GM12878 (cell line): Measurements from ENCODE around the gene PGRMC2. TPM values are rescaled to one million over a fixed set of nuclear protein-coding genes. Genes with fewer than 3 reads are reported as not detected.
A peak's percentile ranks its signal among the peaks of the same experiment; 100 is the strongest.

Experiments used
- ATAC-seq: fragments of 200-7000 bp; cut with Tn5 transposase; 3 replicates; pipeline ENCODE4 v1.9.1; 2020; ENCODE audit warnings: mild to moderate bottlenecking, moderate library complexity
- BruUV-seq: library from RNA; stranded (reverse); fragments of 400-500 nt; replicated peaks from 2 replicates; lab custom pipeline; 2021; lab: Mats Ljungman, UMichigan
- CTCF ChIA-PET: fragments of 300-600 bp; sonication (Branson Sonifier 250); formaldehyde crosslinking; extraction: SDS; loops from one replicate; lab custom pipeline; 2021; ENCODE audit warnings: inconsistent platforms; lab: Yijun Ruan, JAX
- POLR2A ChIA-PET: fragments of 350-600 bp; formaldehyde crosslinking; extraction: SDS; loops from one replicate; lab custom pipeline; 2021; ENCODE audit warnings: inconsistent platforms; lab: Charles Lee
- RAD21 ChIA-PET: fragments of 300-600 bp; sonication (Branson Sonifier 250); formaldehyde crosslinking; loops from one replicate; lab custom pipeline; 2023; ENCODE audit warnings: antibody characterized with exemption; ENCODE audit not compliant: unreplicated experiment; lab: Charles Lee
- SMC1A ChIA-PET: fragments of 300-600 bp; sonication (Branson Sonifier 250); formaldehyde crosslinking; loops from one replicate; lab custom pipeline; 2023; ENCODE audit not compliant: unreplicated experiment, uncharacterized antibody; lab: Charles Lee
- DNase-seq: peaks from one replicate; pipeline ENCODE4 v3.0.0-alpha.2; 2011; ENCODE audit warnings: low read depth, low spot score
- FAIRE-seq: peaks from 3 replicates; lab custom pipeline; 2011; peaks lifted over from hg19 to GRCh38; lab: Jason Lieb, UNC
- H2AFZ ChIP-seq: 2 replicates; pipeline ENCODE4 v1.6.0; 2011; ENCODE audit warnings: low read depth, low read length, control low read depth; ENCODE audit not compliant: control insufficient read depth
- H3K27ac ChIP-seq: 2 replicates; pipeline ENCODE4 v1.5.1; 2011; ENCODE audit warnings: control low read depth; ENCODE audit not compliant: control insufficient read depth, insufficient read depth
- H3K27me3 ChIP-seq, 2 experiments: replicated peaks in 1 of 2; 2 replicates each; pipeline versions ENCODE4 v1.6.0 to v1.6.1; 2011; ENCODE audit warnings: low read length in 1 of 2; ENCODE audit not compliant: control insufficient read depth in 2 of 2, insufficient read depth in 2 of 2
- H3K36me3 ChIP-seq, 2 experiments: 2 replicates each; pipeline ENCODE4 v1.5.1; 2011; ENCODE audit warnings: low read length in 1 of 2; ENCODE audit not compliant: control insufficient read depth in 2 of 2, insufficient read depth in 2 of 2
- H3K4me1 ChIP-seq: 2 replicates; pipeline ENCODE4 v1.6.1; 2011; ENCODE audit warnings: mild to moderate bottlenecking, low read length, moderate library complexity, mixed read lengths; ENCODE audit not compliant: control insufficient read depth, insufficient read depth
- H3K4me2 ChIP-seq: 2 replicates; pipeline ENCODE4 v1.6.0; 2011; ENCODE audit warnings: control low read depth; ENCODE audit not compliant: control insufficient read depth, insufficient read depth
- H3K4me3 ChIP-seq: fragments of 200-600 bp; sonication (generic); 2 replicates; pipeline ENCODE4 v1.5.1; 2016
- H3K79me2 ChIP-seq: 2 replicates; pipeline ENCODE4 v1.6.0; 2011; ENCODE audit warnings: low read length; ENCODE audit not compliant: control insufficient read depth, insufficient read depth
- H3K9ac ChIP-seq: 2 replicates; pipeline ENCODE4 v1.8.0; 2011; ENCODE audit warnings: low read length, control low read depth, mixed read lengths; ENCODE audit not compliant: control insufficient read depth, insufficient read depth
- H3K9me3 ChIP-seq: replicated peaks from 3 replicates; pipeline ENCODE4 v1.5.1; 2011; ENCODE audit warnings: mild to moderate bottlenecking, low read length; ENCODE audit not compliant: control insufficient read depth, insufficient read depth
- H4K20me1 ChIP-seq: 2 replicates; pipeline ENCODE4 v1.6.0; 2011; ENCODE audit not compliant: control insufficient read depth, insufficient read depth
- HDAC6 ChIP-seq: fragments of 200-600 bp; sonication (generic); IDR thresholded peaks from one replicate; pipeline ENCODE4 v1.8.0; 2017; ENCODE audit warnings: antibody characterized with exemption; ENCODE audit not compliant: unreplicated experiment
- MXI1 ChIP-seq: fragments of 150-350 bp; IDR thresholded peaks from 2 replicates; pipeline ENCODE4 v1.6.1; 2011; ENCODE audit warnings: low read depth, mild to moderate bottlenecking, inconsistent platforms, low read length, improper control_type of control experiment
- RBBP5 ChIP-seq: fragments of 200-600 bp; sonication (generic); conservative IDR thresholded peaks from 2 replicates; pipeline ENCODE4 v1.6.1; 2016
- SPI1 ChIP-seq: IDR thresholded peaks from 2 replicates; pipeline ENCODE4 v1.6.1; 2011; ENCODE audit warnings: low read depth, mild to moderate bottlenecking, low read length, moderate library complexity, borderline replicate concordance; ENCODE audit not compliant: insufficient read depth
- YY1 ChIP-seq: IDR thresholded peaks from 2 replicates; pipeline ENCODE4 v1.6.1; 2011; ENCODE audit warnings: low read depth, mild to moderate bottlenecking, low read length
- WGBS: methylation state at CpG from one replicate; pipeline ENCODE4 v1.1.6; 2016; ENCODE audit warnings: low lambda C conversion rate; ENCODE audit not compliant: insufficient replicate concordance, insufficient coverage; ENCODE audit errors: missing lambda C conversion rate; 5-methylcytosine and 5-hydroxymethylcytosine counted together
- in situ Hi-C: fragments of 300-500 bp; cut with MboI; formaldehyde crosslinking; loops from 9 replicates; pipeline ENCODE4 v1.14.3; 2018; ENCODE audit warnings: mixed read lengths
- intact Hi-C: fragments of 100-400 bp; cut with micrococcal nuclease; formaldehyde crosslinking; loops from one replicate; pipeline ENCODE4 v1.14.2; 2022; ENCODE audit not compliant: unreplicated experiment
- polyA plus RNA-seq, 11 experiments: library from polyadenylated mRNA; depleted of rRNA in 4 of 11; unstranded in 6 of 11; stranded (reverse) in 5 of 11; fragments of >200 nt; fragmentation: Nextera tagmentation in 4 of 11; fragmentation: Illumina TruSeq in 1 of 11; extraction: Ambion mirVana in 4 of 11; extraction: Trizol in 1 of 11; gene quantifications; 1 replicate in 1 of 11; 2 replicates in 10 of 11; pipeline versions ENCODE4 v1.2.1 to v1.2.3, GENCODE V29; 2011 to 2016; ENCODE audit warnings: inconsistent platforms in 2 of 11, missing spikeins in 2 of 11, low read depth in 1 of 11
- total RNA-seq, 4 experiments: library from RNA; depleted of rRNA in 3 of 4; stranded (reverse); fragments of >200 nt in 3 of 4; fragmentation: Illumina TruSeq in 1 of 4; extraction: Trizol in 1 of 4; gene quantifications; 2 replicates each; pipeline versions ENCODE4 v1.2.1 to v1.2.3, GENCODE V29; 2013 to 2021
- TF ChIP-seq, protein P1 (sequence below): fragments of 450-650 bp; IDR thresholded peaks from 2 replicates; pipeline ENCODE4 v1.6.1; 2017; ENCODE audit warnings: antibody characterized with exemption, mild to moderate bottlenecking, moderate library complexity
- TF ChIP-seq, protein P2 (sequence below): fragments of 450-650 bp; IDR thresholded peaks from 2 replicates; pipeline ENCODE4 v1.6.1; 2016; ENCODE audit warnings: mild to moderate bottlenecking, moderate library complexity, borderline replicate concordance

Gene PGRMC2
- total and polyA plus RNA-seq, 10 of the 15 experiments (the other 5 are each of a cell fraction or from before 2014, with no cell fraction given), result 6.3 to 38.4 (median 12.0) TPM

DNA sequence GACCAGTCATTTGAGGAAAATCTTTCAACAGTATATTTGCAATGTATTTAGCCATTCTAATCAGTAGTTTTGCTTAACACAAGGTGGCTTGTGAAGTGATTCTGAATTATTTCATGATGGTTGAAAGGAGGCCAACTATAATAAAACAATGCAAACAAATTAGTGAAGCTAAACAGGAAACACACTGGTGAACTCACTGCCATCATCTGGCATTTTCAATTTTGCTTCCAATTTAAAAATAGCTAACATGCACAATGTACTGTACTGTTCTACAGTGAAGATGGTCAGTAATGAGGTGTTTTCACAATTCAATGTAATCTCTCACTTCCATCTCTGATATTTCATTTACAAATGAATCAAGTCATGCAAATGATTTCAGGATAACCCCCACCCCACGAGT, 31.1 kb downstream of the PGRMC2 start:
- no peak overlapping the region for H3K27ac ChIP-seq
- RAD21 ChIA-PET, result interaction anchor here (0.6 kb wide), 1 partner anchor 324 kb away, joined by 3 read pairs; no protein-coding TSS in a partner anchor

More for the DNA sequence above, 31.1 kb downstream of the PGRMC2 start:
- no peak overlapping the region for H3K9ac ChIP-seq
- ChIA-PET SMC1A (interaction anchor here (1.0 kb wide), 1 partner anchor 25 kb away, joined by 3 read pairs; no protein-coding TSS in a partner anchor), CTCF (no interaction called here), POLR2A (no interaction called here)
- ATAC-seq (peak; percentile 67), FAIRE-seq (no peak), DNase-seq (no peak)
- no peak for TF ChIP-seq YY1
- no peak for TF ChIP-seq SPI1
- no peak for TF ChIP-seq MXI1
- no peak for TF ChIP-seq RBBP5
- TF ChIP-seq, protein P1, sequence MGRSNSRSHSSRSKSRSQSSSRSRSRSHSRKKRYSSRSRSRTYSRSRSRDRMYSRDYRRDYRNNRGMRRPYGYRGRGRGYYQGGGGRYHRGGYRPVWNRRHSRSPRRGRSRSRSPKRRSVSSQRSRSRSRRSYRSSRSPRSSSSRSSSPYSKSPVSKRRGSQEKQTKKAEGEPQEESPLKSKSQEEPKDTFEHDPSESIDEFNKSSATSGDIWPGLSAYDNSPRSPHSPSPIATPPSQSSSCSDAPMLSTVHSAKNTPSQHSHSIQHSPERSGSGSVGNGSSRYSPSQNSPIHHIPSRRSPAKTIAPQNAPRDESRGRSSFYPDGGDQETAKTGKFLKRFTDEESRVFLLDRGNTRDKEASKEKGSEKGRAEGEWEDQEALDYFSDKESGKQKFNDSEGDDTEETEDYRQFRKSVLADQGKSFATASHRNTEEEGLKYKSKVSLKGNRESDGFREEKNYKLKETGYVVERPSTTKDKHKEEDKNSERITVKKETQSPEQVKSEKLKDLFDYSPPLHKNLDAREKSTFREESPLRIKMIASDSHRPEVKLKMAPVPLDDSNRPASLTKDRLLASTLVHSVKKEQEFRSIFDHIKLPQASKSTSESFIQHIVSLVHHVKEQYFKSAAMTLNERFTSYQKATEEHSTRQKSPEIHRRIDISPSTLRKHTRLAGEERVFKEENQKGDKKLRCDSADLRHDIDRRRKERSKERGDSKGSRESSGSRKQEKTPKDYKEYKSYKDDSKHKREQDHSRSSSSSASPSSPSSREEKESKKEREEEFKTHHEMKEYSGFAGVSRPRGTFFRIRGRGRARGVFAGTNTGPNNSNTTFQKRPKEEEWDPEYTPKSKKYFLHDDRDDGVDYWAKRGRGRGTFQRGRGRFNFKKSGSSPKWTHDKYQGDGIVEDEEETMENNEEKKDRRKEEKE, result no peak
- TF ChIP-seq, protein P2, sequence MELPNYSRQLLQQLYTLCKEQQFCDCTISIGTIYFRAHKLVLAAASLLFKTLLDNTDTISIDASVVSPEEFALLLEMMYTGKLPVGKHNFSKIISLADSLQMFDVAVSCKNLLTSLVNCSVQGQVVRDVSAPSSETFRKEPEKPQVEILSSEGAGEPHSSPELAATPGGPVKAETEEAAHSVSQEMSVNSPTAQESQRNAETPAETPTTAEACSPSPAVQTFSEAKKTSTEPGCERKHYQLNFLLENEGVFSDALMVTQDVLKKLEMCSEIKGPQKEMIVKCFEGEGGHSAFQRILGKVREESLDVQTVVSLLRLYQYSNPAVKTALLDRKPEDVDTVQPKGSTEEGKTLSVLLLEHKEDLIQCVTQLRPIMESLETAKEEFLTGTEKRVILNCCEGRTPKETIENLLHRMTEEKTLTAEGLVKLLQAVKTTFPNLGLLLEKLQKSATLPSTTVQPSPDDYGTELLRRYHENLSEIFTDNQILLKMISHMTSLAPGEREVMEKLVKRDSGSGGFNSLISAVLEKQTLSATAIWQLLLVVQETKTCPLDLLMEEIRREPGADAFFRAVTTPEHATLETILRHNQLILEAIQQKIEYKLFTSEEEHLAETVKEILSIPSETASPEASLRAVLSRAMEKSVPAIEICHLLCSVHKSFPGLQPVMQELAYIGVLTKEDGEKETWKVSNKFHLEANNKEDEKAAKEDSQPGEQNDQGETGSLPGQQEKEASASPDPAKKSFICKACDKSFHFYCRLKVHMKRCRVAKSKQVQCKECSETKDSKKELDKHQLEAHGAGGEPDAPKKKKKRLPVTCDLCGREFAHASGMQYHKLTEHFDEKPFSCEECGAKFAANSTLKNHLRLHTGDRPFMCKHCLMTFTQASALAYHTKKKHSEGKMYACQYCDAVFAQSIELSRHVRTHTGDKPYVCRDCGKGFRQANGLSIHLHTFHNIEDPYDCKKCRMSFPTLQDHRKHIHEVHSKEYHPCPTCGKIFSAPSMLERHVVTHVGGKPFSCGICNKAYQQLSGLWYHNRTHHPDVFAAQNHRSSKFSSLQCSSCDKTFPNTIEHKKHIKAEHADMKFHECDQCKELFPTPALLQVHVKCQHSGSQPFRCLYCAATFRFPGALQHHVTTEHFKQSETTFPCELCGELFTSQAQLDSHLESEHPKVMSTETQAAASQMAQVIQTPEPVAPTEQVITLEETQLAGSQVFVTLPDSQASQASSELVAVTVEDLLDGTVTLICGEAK, result no peak
- no peak for TF ChIP-seq HDAC6
- intact Hi-C loops (no loop called here), in situ Hi-C loops (no loop called here)
- no peak overlapping the region for H3K4me2 ChIP-seq
- no peaks in the 10 kb centered on the region; the same call in 2 of the 3 replicates for H3K9me3 ChIP-seq
- no peaks in the 10 kb centered on the region for H4K20me1 ChIP-seq
- no peaks in the 10 kb centered on the region for H3K4me1 ChIP-seq
- H3K27me3 ChIP-seq, result no peaks in the 10 kb centered on the region
- no peak overlapping the region for H3K4me3 ChIP-seq
- H3K36me3 ChIP-seq, result no peaks in the 10 kb centered on the region
- WGBS, result 0% methylated on average over 1 of the region's 1 CpG
- no TSS peak for BruUV-seq
- H3K79me2 ChIP-seq, result no peaks in the 10 kb centered on the region
- no peak overlapping the region for H2AFZ ChIP-seq
